Measurements from ENCODE around the gene CDHR1.
A peak's percentile ranks its signal among the peaks of the same experiment; 100 is the strongest.
"Not testable (repeated sequence)": the region's sequence is repeated elsewhere in the genome, so short reads cannot be mapped to it uniquely, and the experiment has no call there.

CDHR1 gene

DNA sequence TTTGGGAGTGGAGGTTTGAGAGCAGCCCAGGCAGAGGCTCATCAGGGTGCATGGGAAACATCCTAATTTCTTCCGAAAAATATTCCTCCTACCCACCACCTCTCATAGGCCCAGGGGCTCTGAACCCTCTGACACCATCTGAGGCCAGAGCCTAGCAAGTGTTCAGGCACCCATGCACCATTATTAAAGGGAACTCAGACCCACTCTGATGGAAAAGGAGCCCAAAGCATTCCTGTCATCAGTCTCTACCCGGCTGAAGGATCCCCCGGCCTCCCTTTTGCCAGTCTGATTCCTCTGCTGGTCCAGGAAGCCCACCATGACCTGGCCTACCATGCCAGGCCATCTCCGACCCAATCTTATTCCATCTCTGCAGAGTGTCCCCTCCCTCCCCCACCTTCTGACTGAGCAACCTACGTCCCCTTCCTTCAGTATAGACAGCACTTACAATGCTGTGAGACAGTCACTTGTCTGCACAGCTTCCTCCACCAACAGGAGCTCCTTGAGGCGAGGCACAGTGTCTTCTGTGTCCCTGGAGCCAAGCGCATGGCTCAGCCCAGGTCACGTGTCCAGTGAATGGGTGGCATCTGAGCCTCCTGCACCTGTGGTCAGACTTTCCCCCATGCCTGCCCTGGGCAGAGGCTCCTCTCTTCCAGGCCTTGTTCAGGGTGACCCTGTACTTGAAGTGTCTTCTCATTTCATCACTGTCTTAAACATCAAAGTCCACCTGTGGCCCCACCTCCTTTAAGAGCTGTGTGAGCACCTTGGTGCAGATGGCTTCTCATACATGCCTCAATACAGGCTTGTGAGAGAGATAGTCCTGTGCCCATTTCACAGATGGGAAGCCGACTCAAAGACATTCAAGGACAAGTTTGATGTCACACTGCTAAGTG is 21.6 kb upstream of the CDHR1 start:
- DNase-seq (ENCODE audit: insufficient read length, low spot score) (no peak), FAIRE-seq (no peak)

DNA sequence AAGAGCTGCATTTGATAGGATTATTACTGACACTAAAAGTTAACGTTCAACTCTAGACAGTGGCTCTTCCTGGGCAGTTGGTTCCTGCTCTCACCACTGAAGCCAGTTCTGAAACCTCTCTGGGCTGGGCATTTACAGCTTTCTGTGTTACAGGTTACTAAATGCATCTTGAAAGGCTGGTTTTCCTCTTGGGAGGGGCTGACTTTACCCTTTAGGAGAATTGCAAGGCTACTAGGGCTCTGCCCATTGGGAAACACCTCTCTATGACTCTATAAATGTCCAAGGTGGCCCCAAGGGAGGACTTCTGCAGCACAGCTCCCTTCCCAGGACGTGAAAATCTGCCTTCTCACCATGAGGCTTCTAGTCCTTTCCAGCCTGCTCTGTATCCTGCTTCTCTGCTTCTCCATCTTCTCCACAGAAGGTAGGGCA is 20.8 kb upstream of the CDHR1 start, which contains the start of gene GPR15LG:
Gene GPR15LG, plus strand, starts transcription at position 301 of the 429 bp plus-strand sequence. Its CDS starts 51 bp downstream, at position 352.
- no peak for DNase-seq (ENCODE audit: insufficient read length, low spot score)
- no peak for FAIRE-seq

DNA sequence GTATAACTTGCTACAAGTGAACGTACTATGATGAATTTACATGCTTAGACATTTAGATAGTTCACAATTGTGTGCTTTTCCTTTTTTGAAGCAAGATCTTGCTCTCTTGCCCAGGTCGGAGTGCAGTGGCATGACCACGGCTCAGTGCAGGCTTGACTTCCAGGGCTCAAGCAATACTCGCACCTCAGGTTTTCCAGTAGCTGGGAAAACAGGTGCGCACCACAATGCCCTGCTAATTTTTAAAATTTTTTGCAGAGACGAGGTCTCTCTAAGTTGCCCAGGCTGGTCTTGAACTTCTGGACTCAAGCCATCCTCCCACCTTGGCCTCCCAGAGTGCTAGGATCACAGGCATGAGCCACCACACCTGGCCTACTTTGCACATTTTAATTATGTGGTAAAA is 18.9 kb upstream of the CDHR1 start:
- DNase-seq (ENCODE audit: insufficient read length, low spot score) = no peak
- no peak for FAIRE-seq

DNA sequence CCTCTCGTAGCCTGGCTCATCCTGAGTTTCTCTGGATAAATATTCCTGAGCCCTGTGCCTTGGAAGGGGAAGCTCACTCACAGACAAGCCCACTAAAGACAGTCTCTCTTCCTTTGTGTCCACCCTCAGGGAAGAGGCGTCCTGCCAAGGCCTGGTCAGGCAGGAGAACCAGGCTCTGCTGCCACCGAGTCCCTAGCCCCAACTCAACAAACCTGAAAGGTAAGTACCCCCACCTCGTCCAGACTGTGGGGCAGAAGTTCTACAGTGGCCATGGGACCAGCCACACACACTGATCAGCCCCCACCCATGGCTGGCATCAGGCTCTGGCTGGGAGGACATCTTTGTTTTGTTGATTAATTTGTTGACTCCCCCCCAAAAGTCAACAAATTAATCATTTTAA is 18.0 kb upstream of the CDHR1 start:
- no peak for FAIRE-seq
- DNase-seq (ENCODE audit: insufficient read length, low spot score) = no peak

DNA sequence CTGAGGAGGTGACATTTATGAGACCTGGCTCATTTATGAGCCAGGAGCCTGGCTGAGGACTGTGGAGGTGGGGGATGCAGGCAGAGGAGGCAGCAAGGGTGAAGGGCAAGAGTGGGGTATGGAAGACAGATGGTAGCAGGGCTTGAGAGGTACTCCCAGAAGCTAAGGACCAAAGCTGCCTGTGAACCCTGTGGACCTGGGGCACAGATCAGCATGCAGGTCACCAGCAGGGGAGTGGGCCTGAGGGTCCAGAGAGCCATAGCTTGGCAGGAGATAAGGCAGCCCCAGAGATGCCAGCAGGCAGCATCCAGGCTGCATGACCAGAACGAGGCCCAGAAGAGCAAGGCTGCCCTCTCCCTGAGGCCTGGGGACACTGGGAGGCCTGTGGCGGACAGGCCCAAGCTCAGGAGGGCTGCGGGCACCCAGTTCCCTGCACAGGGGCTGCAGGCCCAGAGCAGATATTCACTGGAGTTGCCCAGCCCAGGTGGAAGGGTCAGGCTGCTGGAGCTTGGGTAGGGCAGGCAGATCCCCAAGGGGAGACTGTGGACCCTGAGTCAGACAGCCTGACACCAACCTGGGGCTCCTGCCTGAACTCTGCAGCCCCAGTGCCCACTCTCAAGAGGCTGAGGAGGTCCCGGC is 17.4 kb upstream of the CDHR1 start:
- FAIRE-seq = no peak
- no peak for DNase-seq (ENCODE audit: insufficient read length, low spot score)

DNA sequence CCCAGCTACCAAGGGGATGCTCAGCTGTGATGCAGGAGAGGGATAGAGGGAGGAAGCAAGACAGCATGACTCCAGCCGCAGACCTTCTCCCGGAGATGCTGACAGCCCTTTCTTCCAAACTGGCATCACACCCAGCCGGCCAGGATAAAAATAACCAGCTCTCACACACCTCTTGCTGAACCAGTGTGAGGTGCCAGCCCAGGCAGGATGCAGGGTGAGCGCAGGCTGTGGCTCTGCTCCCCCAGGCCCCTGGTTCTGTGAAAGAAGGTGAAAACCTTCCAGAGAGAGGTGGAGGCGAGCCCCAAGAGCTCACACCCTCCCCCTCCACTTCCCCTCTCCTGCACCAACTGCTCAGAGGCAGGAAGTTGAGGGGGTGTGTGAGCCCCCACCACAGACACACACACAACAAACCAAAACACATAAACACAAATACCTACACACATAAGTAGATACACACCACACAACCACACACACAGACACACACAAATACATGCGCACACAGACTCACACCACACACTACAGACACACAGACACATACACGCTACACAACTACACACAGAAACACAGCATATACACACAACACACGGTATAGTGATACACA is 16.7 kb upstream of the CDHR1 start:
- FAIRE-seq (no peak), DNase-seq (ENCODE audit: insufficient read length, low spot score) (no peak)

DNA sequence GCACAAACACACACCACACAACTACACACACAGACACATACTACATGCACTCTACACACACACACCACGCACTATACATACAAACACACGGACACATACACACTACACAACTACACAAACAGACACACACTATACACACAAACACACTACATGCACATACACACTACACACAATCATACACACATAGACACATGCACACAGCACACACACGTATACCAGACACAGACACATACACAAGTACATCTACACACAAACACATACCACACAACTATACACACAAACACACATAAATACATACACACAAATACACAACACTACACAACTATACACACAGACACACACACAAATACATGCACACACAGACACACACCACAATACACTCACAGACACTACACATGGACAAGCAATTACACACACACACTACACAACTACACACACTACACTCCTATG is 16.2 kb upstream of the CDHR1 start:
- DNase-seq (ENCODE audit: insufficient read length, low spot score) = no peak
- peak; percentile 97 for FAIRE-seq

DNA sequence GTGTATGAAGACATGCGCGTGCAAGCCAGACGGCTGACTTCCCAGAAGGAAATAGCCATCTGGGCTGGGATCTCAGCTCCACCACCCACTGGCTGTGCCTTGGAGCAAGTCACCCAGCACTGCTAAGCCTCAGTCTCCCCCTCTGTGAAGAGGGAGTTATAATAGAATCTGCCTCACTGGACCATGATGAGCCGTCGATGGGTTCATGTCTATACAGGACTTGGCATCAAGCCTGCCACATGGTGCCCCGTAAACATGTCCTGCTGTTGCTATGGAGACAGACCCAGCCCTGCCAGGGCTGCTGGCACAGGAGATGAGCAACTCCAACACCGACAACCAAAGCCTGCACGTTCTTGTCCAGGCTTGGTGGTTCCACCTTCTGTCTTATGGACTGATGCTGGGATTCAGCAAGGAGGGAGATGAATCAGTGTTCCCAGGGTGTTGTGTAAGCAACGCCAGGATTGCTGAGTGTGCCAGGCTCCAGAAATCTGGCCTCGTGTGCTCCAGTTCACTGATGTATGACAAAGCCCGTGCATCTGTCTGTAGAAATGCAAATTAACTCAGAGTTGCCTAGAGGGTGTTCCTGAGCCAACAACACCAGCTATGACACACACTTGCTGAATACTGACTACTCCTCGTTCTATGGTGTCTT is 15.2 kb upstream of the CDHR1 start:
- no peak for FAIRE-seq
- no peak for DNase-seq (ENCODE audit: insufficient read length, low spot score)

DNA sequence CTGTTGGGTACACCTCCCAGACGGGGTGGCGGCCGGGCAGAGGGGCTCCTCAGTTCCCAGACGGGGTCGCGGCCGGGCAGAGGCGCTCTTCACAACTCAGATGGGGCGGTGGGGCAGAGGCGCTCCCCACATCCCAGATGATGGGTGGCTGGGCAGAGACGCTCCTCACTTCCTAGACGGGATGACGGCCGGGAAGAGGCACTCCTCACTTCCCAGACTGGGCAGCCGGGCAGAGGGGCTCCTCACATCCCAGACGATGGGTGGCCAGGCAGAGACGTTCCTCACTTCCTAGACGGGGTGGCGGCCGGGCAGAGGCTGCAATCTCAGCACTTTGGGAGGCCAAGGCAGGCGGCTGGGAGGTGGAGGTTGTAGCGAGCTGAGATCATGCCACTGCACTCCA is 14.0 kb upstream of the CDHR1 start:
- DNase-seq (ENCODE audit: insufficient read length, low spot score); FAIRE-seq: not testable (repeated sequence)

DNA sequence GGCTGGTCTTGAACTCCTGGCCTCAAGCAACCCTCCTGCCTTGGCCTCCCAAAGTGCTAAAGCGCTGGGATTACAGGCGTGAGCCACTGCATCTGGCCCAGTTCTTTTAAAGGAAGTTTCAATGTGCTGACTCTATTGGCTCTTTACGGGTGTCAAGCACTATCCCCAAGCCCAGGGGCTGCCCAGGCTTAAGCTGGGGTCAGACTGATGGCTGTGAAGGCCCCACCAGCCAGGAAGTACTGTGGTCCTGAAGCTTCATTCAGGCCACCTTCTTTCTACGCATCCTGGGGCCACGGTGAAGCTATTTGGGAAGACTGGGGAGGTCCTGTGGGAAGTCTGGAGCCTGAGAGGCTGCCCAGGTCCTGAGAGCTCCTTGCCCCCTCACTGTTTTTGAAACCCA is 12.7 kb upstream of the CDHR1 start:
- no peak for FAIRE-seq
- DNase-seq (ENCODE audit: insufficient read length, low spot score) = no peak

DNA sequence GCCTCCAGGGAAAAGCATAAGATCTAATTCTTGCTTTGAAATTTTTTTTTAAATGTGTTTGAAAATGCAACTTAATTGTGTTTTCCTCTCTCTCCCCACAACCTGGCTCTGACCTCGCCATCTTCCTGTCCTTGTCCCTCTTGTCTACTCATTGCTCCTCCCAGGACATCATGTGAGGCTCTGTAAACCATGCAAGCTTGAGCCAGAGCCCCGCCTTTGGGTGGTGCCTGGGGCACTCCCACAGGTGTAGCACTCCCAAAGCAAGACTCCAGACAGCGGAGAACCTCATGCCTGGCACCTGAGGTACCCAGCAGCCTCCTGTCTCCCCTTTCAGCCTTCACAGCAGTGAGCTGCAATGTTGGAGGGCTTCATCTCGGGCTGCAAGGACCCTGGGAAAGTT is 9.8 kb upstream of the CDHR1 start:
- no peak for FAIRE-seq
- DNase-seq (ENCODE audit: insufficient read length, low spot score) = no peak

DNA sequence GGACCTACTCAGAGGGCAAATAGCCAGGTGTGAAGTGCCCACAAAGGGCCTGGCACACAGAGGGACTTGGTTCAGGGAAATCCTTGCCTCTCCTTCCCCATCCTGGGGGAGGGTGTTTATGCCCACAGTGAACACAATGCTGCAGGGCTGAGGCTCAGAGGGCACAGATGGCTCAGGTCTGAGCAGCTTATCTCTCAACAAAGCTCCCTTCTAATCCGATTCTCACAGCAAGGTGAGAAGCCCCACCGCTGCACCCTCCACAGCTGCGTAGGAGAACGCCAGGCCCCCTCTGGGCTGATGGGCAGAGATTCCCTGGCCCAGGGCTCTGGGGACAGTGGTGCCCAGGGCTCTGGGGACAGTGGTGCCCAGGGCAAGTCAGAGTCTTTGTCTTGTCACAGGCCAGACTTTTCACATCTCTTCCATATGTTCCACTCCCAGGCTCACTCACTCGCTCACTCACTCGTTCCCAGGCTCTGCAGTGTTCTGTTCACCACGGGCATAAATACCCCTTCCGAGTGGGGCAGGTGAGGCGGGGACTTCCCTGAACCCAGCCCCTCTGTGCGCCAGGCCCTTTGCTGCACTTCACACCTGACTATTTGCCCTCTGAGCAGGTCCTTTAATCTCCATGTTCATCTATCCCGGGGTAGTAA is 8.7 kb upstream of the CDHR1 start:
- FAIRE-seq = no peak

DNA sequence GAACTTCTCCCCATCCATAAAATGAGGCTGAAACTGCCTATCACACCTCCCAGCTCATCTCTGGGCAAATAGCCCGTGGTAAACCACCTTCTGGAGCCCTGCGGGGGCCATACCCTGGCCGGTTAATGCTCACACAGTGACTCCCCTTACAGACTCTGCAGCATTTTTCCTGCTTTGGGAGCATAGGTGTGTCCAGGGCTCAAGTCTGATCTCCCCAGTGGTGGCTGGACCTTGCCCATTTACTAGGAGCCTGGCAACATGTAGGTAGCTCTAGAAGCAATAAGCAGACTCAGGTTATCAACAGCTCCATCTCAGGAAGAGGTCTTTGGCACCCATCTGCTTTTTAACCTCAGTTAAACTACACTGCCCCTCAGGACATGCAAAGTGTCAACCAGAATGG is 5.5 kb upstream of the CDHR1 start:
- DNase-seq (ENCODE audit: insufficient read length, low spot score) (no peak), FAIRE-seq (no peak)

More for the DNA sequence above, 8.7 kb upstream of the CDHR1 start:
- DNase-seq (ENCODE audit: insufficient read length, low spot score) = no peak

DNA sequence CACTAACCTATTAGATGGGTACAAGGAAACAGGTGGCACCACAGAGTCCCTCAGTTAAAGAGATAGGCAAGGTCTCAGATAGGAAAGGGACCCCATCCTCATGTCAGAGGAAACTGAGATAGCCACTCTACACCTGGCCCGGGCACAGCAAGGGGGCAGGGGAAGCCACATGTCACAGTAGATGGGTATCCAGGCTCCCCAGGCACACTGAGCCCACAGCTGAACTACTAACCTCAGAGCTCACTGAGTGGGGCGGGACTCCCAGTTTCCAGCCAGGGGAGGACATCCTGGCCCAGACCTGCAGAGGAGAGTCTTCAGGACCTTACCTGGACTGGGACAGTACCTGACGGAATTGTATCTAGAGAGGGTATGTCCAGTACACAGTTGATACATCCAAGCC is 3.7 kb upstream of the CDHR1 start:
- DNase-seq (ENCODE audit: insufficient read length, low spot score) (no peak), FAIRE-seq (no peak)

DNA sequence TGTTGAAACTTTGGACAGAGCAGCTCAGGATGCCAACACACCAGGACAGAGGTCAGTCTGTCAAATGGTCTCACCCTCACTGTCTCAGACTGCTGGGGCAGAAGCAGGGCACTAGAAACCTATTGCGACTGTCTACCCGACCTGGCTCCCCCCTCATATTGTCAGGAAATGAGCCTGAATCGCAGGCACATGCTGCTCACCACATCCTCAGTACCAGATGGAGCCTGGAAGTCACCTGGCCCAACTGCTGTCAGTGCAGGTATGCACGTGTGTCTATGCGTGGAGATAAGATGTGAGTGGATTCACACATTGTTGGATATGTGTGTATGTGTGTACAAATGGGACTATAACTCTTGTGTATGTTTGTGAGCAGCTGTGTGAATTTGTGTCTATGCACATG is 3.2 kb upstream of the CDHR1 start:
- no peak for FAIRE-seq
- no peak for DNase-seq (ENCODE audit: insufficient read length, low spot score)

DNA sequence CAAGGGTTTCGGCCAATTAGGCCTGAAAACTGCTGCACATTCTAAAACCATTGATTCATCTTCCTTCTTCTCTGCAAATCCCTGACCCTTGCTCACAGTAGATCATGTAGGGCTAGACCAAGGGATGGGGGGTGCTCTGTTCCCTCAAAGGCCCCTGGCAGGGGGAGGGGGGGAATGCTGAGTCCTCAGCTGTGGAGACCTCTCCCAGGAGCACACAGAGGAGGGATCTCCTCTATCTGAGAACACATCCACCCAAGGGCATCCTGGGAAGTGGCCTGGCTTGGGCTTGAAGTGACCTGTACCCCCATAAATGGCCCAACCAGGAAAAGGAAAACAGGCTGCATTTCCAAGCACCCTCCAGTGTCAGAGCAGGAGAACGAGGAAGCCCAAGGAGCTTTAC is 1.0 kb upstream of the CDHR1 start:
- DNase-seq (ENCODE audit: insufficient read length, low spot score) (no peak), FAIRE-seq (no peak)

DNA sequence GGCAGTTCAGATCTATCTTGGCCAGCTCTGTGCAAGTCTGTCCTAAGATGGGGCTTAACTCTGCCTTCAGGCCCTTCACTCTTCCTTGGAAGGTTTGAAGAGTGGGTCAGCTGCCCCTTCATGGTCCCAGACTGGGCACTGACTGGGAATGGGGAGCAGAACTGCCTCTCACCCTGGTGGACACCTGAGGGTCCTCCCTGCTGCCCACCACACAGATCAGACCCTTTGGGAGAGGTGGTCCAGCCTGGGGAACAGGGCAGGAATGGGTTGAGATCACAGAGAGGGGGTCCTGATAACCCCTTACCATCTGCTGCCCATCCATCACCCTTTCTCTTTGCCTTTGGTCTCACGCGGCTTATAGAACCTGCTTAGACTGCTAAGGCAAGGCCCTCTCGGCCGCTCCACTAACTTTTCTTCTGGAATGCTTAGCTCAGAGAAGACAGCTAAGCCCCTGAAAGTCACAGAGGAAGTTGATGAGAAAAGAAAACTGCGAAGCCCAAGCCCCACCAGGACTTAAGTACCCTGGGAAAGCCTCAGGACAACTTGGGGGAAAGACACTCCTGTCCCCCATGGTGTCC is 402 bp upstream of the CDHR1 start:
- FAIRE-seq = no peak
- DNase-seq (ENCODE audit: insufficient read length, low spot score) = no peak

DNA sequence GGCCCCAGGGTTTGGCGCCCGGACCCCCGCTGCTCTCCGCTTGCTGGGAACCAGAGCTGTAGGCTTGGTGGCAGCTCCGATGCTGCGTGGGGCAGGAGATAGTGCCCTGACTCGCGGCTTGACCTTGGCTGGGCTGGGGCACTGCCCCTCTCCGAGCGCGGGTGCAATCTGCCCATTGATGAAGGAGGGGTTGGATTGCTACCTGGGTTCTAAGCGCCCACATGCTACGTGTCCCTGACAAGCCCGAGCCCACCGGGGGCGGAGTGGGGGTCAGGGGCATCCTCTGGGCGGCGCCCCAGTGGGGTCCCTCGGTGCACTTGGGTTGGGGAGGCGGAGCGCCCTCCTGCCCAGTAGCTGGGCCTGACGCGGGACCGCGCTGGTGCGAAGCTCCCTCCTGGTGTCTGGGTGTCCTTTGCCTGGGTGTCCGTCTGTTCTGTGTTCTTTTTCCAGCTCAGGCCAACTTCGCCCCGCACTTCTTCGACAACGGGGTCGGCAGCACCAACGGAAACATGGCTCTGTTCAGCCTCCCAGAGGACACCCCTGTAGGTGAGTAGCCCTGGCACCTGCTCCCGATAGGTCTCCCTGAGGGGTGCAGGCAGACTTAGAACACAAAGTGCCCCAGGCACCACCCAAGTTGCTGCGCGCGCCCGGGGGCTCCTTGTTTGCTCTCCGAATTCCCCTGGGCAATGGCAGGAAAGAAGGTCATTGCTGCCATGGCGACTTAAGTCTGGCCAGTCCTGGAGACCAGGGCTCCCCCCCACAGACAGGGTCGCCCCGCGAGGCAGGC is 900 bp downstream of the CDHR1 start:
- no peak for DNase-seq (ENCODE audit: insufficient read length, low spot score)
- FAIRE-seq = no peak

DNA sequence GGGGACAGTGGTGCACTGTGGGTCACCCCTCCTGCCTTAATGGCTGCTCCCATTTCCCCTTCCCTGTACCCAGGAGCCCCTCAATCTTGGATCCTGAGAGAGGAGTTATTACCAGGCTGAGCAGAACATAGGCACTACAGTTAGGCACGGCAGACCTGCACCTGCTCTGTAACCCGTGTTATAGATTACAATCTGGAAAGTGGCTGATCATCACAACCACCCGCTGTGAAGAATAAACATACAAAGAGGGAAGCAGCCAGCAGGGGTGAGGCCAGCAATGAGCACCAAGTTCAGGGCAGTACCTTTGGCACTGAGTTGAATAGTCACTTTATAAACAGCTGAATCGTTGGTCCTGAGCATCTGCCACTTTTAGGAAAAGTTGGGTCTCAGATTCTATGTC is 1.7 kb downstream of the CDHR1 start:
- no peak for DNase-seq (ENCODE audit: insufficient read length, low spot score)
- FAIRE-seq = no peak

DNA sequence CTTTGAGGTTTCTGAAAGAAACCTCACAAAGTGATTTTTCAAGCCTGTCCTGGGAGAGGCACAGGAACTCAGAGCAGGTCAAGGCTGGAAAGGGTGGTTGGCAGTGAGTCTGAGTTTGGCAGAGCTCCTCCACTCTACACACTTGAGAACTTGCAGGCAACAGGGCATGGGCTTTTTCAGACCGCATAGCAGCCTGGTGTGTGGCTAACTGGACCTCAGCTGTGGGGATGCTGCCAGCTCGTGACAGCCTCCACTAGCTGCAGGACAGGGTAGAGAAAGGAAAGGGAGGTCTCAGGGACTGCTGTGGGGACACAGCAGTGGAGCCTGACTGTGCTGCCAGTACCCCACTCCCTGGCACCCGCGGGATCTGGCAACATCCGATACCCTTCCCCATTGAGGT is 2.6 kb downstream of the CDHR1 start:
- FAIRE-seq (no peak), DNase-seq (ENCODE audit: insufficient read length, low spot score) (no peak)
